H1 (cell line): ENCODE data around the gene ZNF526. TPM values are rescaled to one million over a fixed set of nuclear protein-coding genes. Genes with fewer than 3 reads are reported as not detected.

Source experiments
- CTCF ChIA-PET: fragments of 300-600 bp; sonication (Branson Sonifier 250); formaldehyde crosslinking; loops from one replicate; lab custom pipeline; 2021; ENCODE audit not compliant: partially characterized antibody; lab: Charles Lee
- POLR2A ChIA-PET: fragments of 300-600 bp; sonication (Branson Sonifier 250); formaldehyde crosslinking; loops from one replicate; lab custom pipeline; 2021; ENCODE audit warnings: inconsistent platforms; ENCODE audit not compliant: partially characterized antibody; lab: Charles Lee
- DNase-seq, 2 experiments: peaks; one replicate each; pipeline versions ENCODE4 v3.0.0 to v3.0.0-alpha.2; 2010 to 2022; ENCODE audit warnings: low spot score in 2 of 2, low read depth in 1 of 2, mixed read lengths in 1 of 2
- FAIRE-seq: peaks from 2 replicates; lab custom pipeline; 2011; peaks lifted over from hg19 to GRCh38; lab: Jason Lieb, UNC
- H2AFZ ChIP-seq: 2 replicates; pipeline ENCODE4 v1.8.1; 2012; ENCODE audit warnings: low read length, inconsistent platforms
- H2AK5ac ChIP-seq: 2 replicates; pipeline ENCODE4 v1.6.1; 2013; ENCODE audit warnings: low read depth, low read length
- H2BK120ac ChIP-seq: replicated peaks from 2 replicates; pipeline ENCODE3; 2013; ENCODE audit warnings: low read depth, low read length, inconsistent platforms
- H2BK12ac ChIP-seq: 2 replicates; pipeline ENCODE4 v1.6.1; 2013; ENCODE audit warnings: low read depth, low read length
- H2BK15ac ChIP-seq: 2 replicates; pipeline ENCODE4 v1.6.1; 2013; ENCODE audit warnings: low read length
- H2BK20ac ChIP-seq: 2 replicates; pipeline ENCODE4 v1.6.1; 2013; ENCODE audit warnings: low read length
- H2BK5ac ChIP-seq: 2 replicates; pipeline ENCODE4 v1.6.1; 2013; ENCODE audit warnings: low read depth, low read length
- H3K14ac ChIP-seq: 2 replicates; pipeline ENCODE4 v1.6.1; 2013; ENCODE audit warnings: inconsistent platforms; ENCODE audit not compliant: insufficient read length
- H3K18ac ChIP-seq: 2 replicates; pipeline ENCODE4 v1.6.1; 2013; ENCODE audit warnings: low read length; ENCODE audit errors: extremely low read depth
- H3K23ac ChIP-seq: 2 replicates; pipeline ENCODE4 v1.6.1; 2013; ENCODE audit warnings: inconsistent platforms; ENCODE audit not compliant: insufficient read length
- H3K23me2 ChIP-seq: 2 replicates; pipeline ENCODE4 v1.6.1; 2013; ENCODE audit warnings: low read depth, low read length
- H3K27ac ChIP-seq: 2 replicates; pipeline ENCODE4 v1.6.1; 2011; ENCODE audit warnings: low read depth, low read length, inconsistent platforms
- H3K27me3 ChIP-seq, 4 experiments: replicated peaks in 1 of 4; 1 replicate in 1 of 4; 2 replicates in 3 of 4; pipeline versions ENCODE4 v1.6.1 to v1.8.1; 2011 to 2013; ENCODE audit warnings: low read length in 3 of 4, mild to moderate bottlenecking in 3 of 4, inconsistent platforms in 2 of 4, mixed read lengths in 2 of 4, moderate library complexity in 1 of 4; ENCODE audit not compliant: control insufficient read depth in 3 of 4, insufficient read depth in 3 of 4; ENCODE audit errors: extremely low read depth in 1 of 4
- H3K36me3 ChIP-seq, 4 experiments: 2 replicates each; pipeline versions ENCODE4 v1.6.1 to v1.8.1; 2011 to 2013; ENCODE audit warnings: mild to moderate bottlenecking in 4 of 4, low read length in 3 of 4, moderate library complexity in 2 of 4, control low read depth in 1 of 4, inconsistent platforms in 1 of 4; ENCODE audit not compliant: insufficient read depth in 4 of 4, control insufficient read depth in 2 of 4
- H3K4ac ChIP-seq: replicated peaks from 2 replicates; pipeline ENCODE3; 2013; ENCODE audit warnings: low read length, low read depth, mixed read lengths, inconsistent platforms; ENCODE audit not compliant: insufficient read length
- H3K4me1 ChIP-seq, 4 experiments: replicated peaks in 1 of 4; 1 replicate in 1 of 4; 2 replicates in 3 of 4; pipeline versions ENCODE4 v1.6.1 to v1.8.1; 2011 to 2013; ENCODE audit warnings: low read length in 3 of 4, inconsistent platforms in 2 of 4, mixed read lengths in 1 of 4; ENCODE audit not compliant: insufficient read depth in 4 of 4, control insufficient read depth in 3 of 4
- H3K4me2 ChIP-seq, 2 experiments: 2 replicates each; pipeline versions ENCODE4 v1.6.1 to v1.8.1; 2011 to 2013; ENCODE audit warnings: low read depth in 2 of 2, low read length in 2 of 2, control low read depth in 1 of 2, inconsistent platforms in 1 of 2, mild to moderate bottlenecking in 1 of 2; ENCODE audit not compliant: insufficient read depth in 1 of 2
- H3K4me3 ChIP-seq, 4 experiments: fragments of 200-600, 300-600 bp in 1 of 4; sonication (generic), shearing (Covaris generic), sonication (Bioruptor Twin) in 1 of 4; 2 replicates each; pipeline versions ENCODE4 v1.5.1 to v1.8.1; 2011 to 2016; ENCODE audit warnings: low read length in 4 of 4, low read depth in 3 of 4, control low read depth in 2 of 4, inconsistent platforms in 2 of 4, mild to moderate bottlenecking in 2 of 4, mixed read lengths in 1 of 4, moderate library complexity in 1 of 4; ENCODE audit not compliant: insufficient read depth in 2 of 4; ENCODE audit errors: extremely low read depth in 1 of 4
- H3K56ac ChIP-seq: replicated peaks from 2 replicates; pipeline ENCODE3; 2013; ENCODE audit warnings: low read depth, mild to moderate bottlenecking, mixed read lengths, low read length, inconsistent platforms; ENCODE audit not compliant: insufficient read length
- H3K79me1 ChIP-seq: 2 replicates; pipeline ENCODE4 v1.6.1; 2013; ENCODE audit warnings: low read depth, low read length, control low read depth
- H3K79me2 ChIP-seq, 2 experiments: 2 replicates each; pipeline versions ENCODE4 v1.6.1 to v1.8.1; 2012 to 2013; ENCODE audit warnings: low read length in 2 of 2, mild to moderate bottlenecking in 2 of 2, inconsistent platforms in 1 of 2; ENCODE audit not compliant: insufficient read depth in 2 of 2, control insufficient read depth in 1 of 2
- H3K9ac ChIP-seq, 4 experiments: replicated peaks in 1 of 4; 1 replicate in 1 of 4; 2 replicates in 3 of 4; pipeline versions ENCODE4 v1.6.1 to v1.8.1; 2011 to 2013; ENCODE audit warnings: low read depth in 3 of 4, low read length in 3 of 4, control low read depth in 2 of 4, mild to moderate bottlenecking in 2 of 4, moderate library complexity in 2 of 4, inconsistent platforms in 1 of 4; ENCODE audit errors: extremely low read depth in 1 of 4
- H3K9me3 ChIP-seq, 2 experiments: 2 replicates each; pipeline versions ENCODE4 v1.6.1 to v1.8.1; 2012 to 2013; ENCODE audit warnings: mild to moderate bottlenecking in 2 of 2, moderate library complexity in 2 of 2, control low read depth in 1 of 2, inconsistent platforms in 1 of 2, low read depth in 1 of 2, low read length in 1 of 2, mixed read lengths in 1 of 2; ENCODE audit not compliant: insufficient read depth in 2 of 2
- H4K20me1 ChIP-seq, 2 experiments: replicated peaks in 1 of 2; 2 replicates each; pipeline versions ENCODE3 to v1.8.1; 2011 to 2013; ENCODE audit warnings: inconsistent platforms in 2 of 2, low read length in 2 of 2, mild to moderate bottlenecking in 1 of 2; ENCODE audit not compliant: insufficient read depth in 2 of 2, control insufficient read depth in 1 of 2
- H4K5ac ChIP-seq: 2 replicates; pipeline ENCODE4 v1.6.1; 2013; ENCODE audit warnings: low read length, low read depth, mixed read lengths, inconsistent platforms; ENCODE audit not compliant: insufficient read length
- H4K8ac ChIP-seq: 2 replicates; pipeline ENCODE4 v1.8.0; 2013; ENCODE audit warnings: mild to moderate bottlenecking, moderate library complexity, low read length, inconsistent platforms; ENCODE audit not compliant: insufficient read depth; ENCODE audit errors: extremely low read depth
- H4K91ac ChIP-seq: replicated peaks from 2 replicates; pipeline ENCODE3; 2013; ENCODE audit warnings: low read length, mixed read lengths, inconsistent platforms; ENCODE audit not compliant: insufficient read length
- EGR1 ChIP-seq: IDR thresholded peaks from 2 replicates; pipeline ENCODE4 v1.6.1; 2011; ENCODE audit warnings: low read depth, low read length, borderline replicate concordance
- EP300 ChIP-seq, 2 experiments: IDR thresholded peaks; 1 replicate in 1 of 2; 2 replicates in 1 of 2; pipeline ENCODE4 v1.6.1; 2011 to 2012; ENCODE audit warnings: low read depth in 2 of 2, low read length in 2 of 2, mild to moderate bottlenecking in 2 of 2, borderline replicate concordance in 1 of 2, inconsistent platforms in 1 of 2, moderate library complexity in 1 of 2
- GABPA ChIP-seq: IDR thresholded peaks from 2 replicates; pipeline ENCODE4 v1.6.1; 2011; ENCODE audit warnings: mild to moderate bottlenecking, low read length, moderate library complexity, borderline replicate concordance; ENCODE audit not compliant: insufficient read depth
- JUND ChIP-seq: IDR thresholded peaks from 2 replicates; pipeline ENCODE4 v1.6.1; 2011; ENCODE audit warnings: mild to moderate bottlenecking, improper control_type of control experiment, low read length
- KDM1A ChIP-seq: fragments of 200-600, 300-600 bp; sonication (generic); IDR thresholded peaks from 2 replicates; pipeline ENCODE4 v1.7.1; 2016; ENCODE audit warnings: mild to moderate bottlenecking, low read length, borderline replicate concordance
- KDM5A ChIP-seq: fragments of 200-600 bp; IDR thresholded peaks from 2 replicates; pipeline ENCODE4 v1.7.1; 2012; ENCODE audit warnings: mild to moderate bottlenecking, low read length, inconsistent platforms, mixed read lengths
- MAX ChIP-seq: IDR thresholded peaks from 2 replicates; pipeline ENCODE4 v1.6.1; 2012; ENCODE audit warnings: inconsistent platforms
- NANOG ChIP-seq: IDR thresholded peaks from 2 replicates; pipeline ENCODE4 v1.6.1; 2011; ENCODE audit warnings: low read length, low read depth, mild to moderate bottlenecking, inconsistent platforms; ENCODE audit not compliant: insufficient read depth, poor library complexity, severe bottlenecking
- NRF1 ChIP-seq: IDR thresholded peaks from 2 replicates; pipeline ENCODE4 v1.6.1; 2011; ENCODE audit warnings: mild to moderate bottlenecking, low read depth, low read length, improper control_type of control experiment
- RAD21 ChIP-seq, 2 experiments: IDR thresholded peaks in 1 of 2; conservative IDR thresholded peaks in 1 of 2; 2 replicates each; pipeline ENCODE4 v1.6.1; 2011; ENCODE audit warnings: low read depth in 2 of 2, low read length in 2 of 2, improper control_type of control experiment in 1 of 2, inconsistent platforms in 1 of 2, mild to moderate bottlenecking in 1 of 2, moderate library complexity in 1 of 2
- SIRT6 ChIP-seq: IDR thresholded peaks from one replicate; pipeline ENCODE4 v1.7.1; 2012; ENCODE audit warnings: low read length, inconsistent platforms
- SP4 ChIP-seq: IDR thresholded peaks from 2 replicates; pipeline ENCODE4 v1.6.1; 2012; ENCODE audit warnings: low read length, inconsistent platforms
- TEAD4 ChIP-seq: IDR thresholded peaks from 2 replicates; pipeline ENCODE4 v1.6.1; 2012; ENCODE audit warnings: low read depth, low read length, inconsistent platforms, mixed read lengths
- WGBS, 2 experiments: shearing (Covaris generic) in 1 of 2; methylation state at CpG; one replicate each; pipeline versions ENCODE4 v1.1.6 to v1.1.7; 2013 to 2015; ENCODE audit warnings: low lambda C conversion rate in 2 of 2, mixed read lengths in 2 of 2, inconsistent platforms in 1 of 2, low coverage in 1 of 2, missing lambda C conversion rate in 1 of 2; ENCODE audit not compliant: insufficient replicate concordance in 2 of 2, insufficient coverage in 1 of 2, insufficient read length in 1 of 2; ENCODE audit errors: extremely low coverage in 1 of 2, missing lambda C conversion rate in 1 of 2; 5-methylcytosine and 5-hydroxymethylcytosine counted together
- polyA plus RNA-seq, 7 experiments: library from polyadenylated mRNA; depleted of rRNA in 3 of 7; stranded (reverse) in 5 of 7; unstranded in 2 of 7; fragments of >200 nt in 5 of 7; fragments of 200-250 nt in 2 of 7; gene quantifications; 1 replicate in 5 of 7; 2 replicates in 1 of 7; 4 replicates in 1 of 7; pipeline versions ENCODE4 v1.2.1 to v1.2.3, GENCODE V29; 2011 to 2013; ENCODE audit warnings: missing spikeins in 2 of 7, mixed read lengths in 2 of 7
- total RNA-seq: library from RNA; stranded (reverse); fragmentation: NEBNext Ultra II Directional; extraction: Animal tissue kit (Norgen Biotek cat#: 25700); gene quantifications from 2 replicates; pipeline ENCODE4 v1.2.1, GENCODE V29; 2021

The ZNF526 gene
- total and polyA plus RNA-seq, 2 of the 8 experiments (the other 6 are each of a cell fraction or from before 2014, with no cell fraction given) = 8.4 to 14.1 TPM

- no peaks in the 10 kb centered on the region for H3K79me1 ChIP-seq
- peaks cover 1% of the 10 kb centered on the region; the same call in 1 of the 2 replicates for H3K23me2 ChIP-seq
- no peak for DNase-seq
- no peak overlapping the region for H3K9ac ChIP-seq
- H3K18ac ChIP-seq = no peak overlapping the region
- ChIA-PET CTCF (interaction anchor here (0.8 to 2.1 kb wide), 5 partner anchors 13 to 231 kb away, joined by 3 to 12 read pairs (median 3); partner anchors contain the start of gene POU2F2), POLR2A (interaction anchor here (0.8 to 1.6 kb wide), 2 partner anchors 32 to 56 kb away, joined by 3 to 4 read pairs; partner anchors contain the start of gene POU2F2)
- no peak overlapping the region for H4K91ac ChIP-seq
- no peak overlapping the region for H2AK5ac ChIP-seq
- no peak overlapping the region for H2BK20ac ChIP-seq
- no peak overlapping the region for H3K4ac ChIP-seq
- H3K23ac ChIP-seq = no peak overlapping the region
- H2BK12ac ChIP-seq = no peak overlapping the region
- H3K36me3 ChIP-seq = no peaks in the 10 kb centered on the region
- FAIRE-seq = no peak
- no peak overlapping the region for H2BK120ac ChIP-seq
- no peak overlapping the region for H3K4me2 ChIP-seq
- 86% methylated on average over 3 of the region's 3 CpGs; no CpG with 5 or more reads in 1 of the 2 experiments for WGBS, 2 experiments
- peaks cover 2 to 6% of the 10 kb centered on the region in 2 experiments; a peak in 1 of 4 replicates for H3K9me3 ChIP-seq
- no peaks in the 10 kb centered on the region for H4K20me1 ChIP-seq
- no peak overlapping the region for H2BK5ac ChIP-seq
- H3K14ac ChIP-seq = no peak overlapping the region
- no peaks in the 10 kb centered on the region for H3K79me2 ChIP-seq
- H3K56ac ChIP-seq = no peak overlapping the region
- no peak overlapping the region for H4K5ac ChIP-seq
- no peak overlapping the region for H2BK15ac ChIP-seq
- H3K4me3 ChIP-seq = no peak overlapping the region
- no peak overlapping the region for H2AFZ ChIP-seq
- H3K4me1 ChIP-seq = peaks cover 0 to 2% (median under 1%) of the 10 kb centered on the region in 4 experiments; a peak in 1 of 7 replicates
- peaks cover 0 to 3% (median 0%) of the 10 kb centered on the region in 4 experiments; a peak in 2 of 7 replicates for H3K27me3 ChIP-seq
- no peak overlapping the region for H3K27ac ChIP-seq
- H4K8ac ChIP-seq = no peak overlapping the region
- TF ChIP-seq KDM5A (no peak), EGR1 (no peak), KDM1A (no peak), GABPA (no peak), SIRT6 (no peak), RAD21 (IDR thresholded peaks at IDR 0.05 in 1 of 2, conservative IDR thresholded peaks at IDR 0.05 in 1 of 2; ENCODE audit: low read depth in 2 of 2, low read length in 2 of 2) (no peak), MAX (no peak), JUND (no peak), NANOG (no peak), TEAD4 (no peak), NRF1 (no peak), EP300 (IDR thresholded peaks at IDR 0.05; ENCODE audit: borderline replicate concordance in 1 of 2, low read depth in 2 of 2, low read length in 2 of 2) (no peak), SP4 (no peak)
These were observed 31.0 kb upstream of the ZNF526 start for GRCh38 chr19:42189133-42189532.
